WI38 (cell line): Measurements from ENCODE around the gene RER1.

Source experiments
- H3K4me3 ChIP-seq: 2 replicates; pipeline ENCODE4 v1.5.1; 2011; ENCODE audit warnings: low read depth, mild to moderate bottlenecking, control low read depth, low read length
- CTCF ChIP-seq: IDR thresholded peaks from 2 replicates; pipeline ENCODE4 v1.5.1; 2012; ENCODE audit warnings: low read depth, mild to moderate bottlenecking, control low read depth, low read length

The RER1 gene

DNA sequence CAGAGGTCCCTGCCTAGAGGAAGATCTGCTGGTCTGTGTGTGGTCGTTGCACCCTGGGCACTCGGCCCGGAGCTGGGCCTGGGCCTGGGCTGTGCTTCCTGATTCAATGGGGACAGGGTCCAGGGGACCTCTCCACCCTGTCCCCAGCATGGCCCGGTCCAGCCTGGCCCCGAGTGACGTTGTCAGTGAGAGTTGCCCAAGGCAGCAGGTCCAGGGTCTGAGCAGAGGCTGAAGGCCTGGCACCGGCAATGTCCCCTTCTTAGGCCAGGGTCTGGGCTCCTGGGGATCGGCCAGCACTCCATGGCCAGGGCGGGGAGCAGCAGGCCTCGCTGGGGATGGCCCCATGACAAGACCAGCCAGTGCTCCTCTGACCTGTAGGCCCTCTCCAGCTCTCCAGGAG lies 36.3 kb downstream of the RER1 start:
- H3K4me3 ChIP-seq: no peak overlapping the region
- no peak for TF ChIP-seq CTCF

DNA sequence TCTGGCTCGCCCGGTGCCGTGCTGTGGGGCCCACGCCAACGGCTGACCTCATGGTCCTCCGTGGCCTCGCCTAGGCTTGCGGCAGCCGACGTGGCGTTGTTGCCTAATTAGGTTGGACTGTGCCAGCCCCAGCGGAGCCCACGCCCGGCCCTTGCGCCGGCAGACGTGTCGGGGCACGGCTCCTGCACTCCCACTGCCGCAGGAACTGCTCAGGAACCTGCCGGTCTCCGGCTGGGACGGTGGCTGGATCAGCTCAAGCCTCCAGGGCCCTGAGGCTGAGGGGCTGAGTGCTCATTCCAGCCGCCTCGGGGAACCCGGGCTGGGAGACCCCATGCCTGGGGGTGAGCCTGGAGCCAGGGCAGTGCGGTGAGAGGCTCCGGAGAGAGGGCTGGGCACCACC lies 36.8 kb downstream of the RER1 start:
- H3K4me3 ChIP-seq: no peak overlapping the region
- TF ChIP-seq CTCF: no peak

DNA sequence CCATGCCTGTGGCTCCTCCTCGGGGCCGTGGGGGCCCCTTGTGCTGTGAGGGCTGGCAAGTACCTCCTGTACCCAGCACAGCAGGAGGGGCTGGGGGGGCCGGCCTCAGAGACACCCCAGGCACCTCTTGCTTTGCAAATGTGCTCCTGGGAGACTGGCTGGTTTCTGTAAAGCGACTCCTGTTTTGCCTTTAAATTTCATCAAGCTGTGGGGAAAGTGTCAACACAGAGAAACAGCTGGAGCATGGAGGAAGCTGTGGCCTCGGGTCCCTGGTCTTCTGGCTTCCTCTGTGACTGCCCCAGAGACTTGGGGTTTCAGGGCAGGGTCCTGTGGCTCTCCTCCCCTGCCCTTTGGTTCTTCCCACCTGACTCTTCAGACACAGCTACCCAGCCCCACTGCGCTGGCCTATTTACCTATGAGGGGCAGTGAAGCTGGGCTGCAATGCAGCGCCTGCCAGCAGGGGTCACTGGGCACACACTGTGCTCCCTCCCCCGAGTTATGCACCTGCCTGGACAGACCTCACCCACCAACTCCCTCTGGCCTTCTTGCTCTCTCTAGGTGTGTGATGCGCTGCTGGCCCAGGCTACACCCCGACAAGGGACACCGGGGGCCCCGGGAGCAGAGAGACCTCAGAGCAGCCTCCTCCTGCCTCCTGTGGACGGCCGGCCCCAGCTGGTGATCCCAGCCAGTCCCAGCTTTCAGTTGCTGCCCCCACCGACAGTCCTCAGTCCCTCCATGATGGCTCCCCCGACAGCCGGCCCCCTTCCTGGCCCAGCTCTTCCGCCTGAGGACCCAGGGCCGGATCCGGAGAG lies 38.3 kb downstream of the RER1 start:
- H3K4me3 ChIP-seq: no peak overlapping the region

GRCh38 chr1:2430592-2430973 lies 38.9 kb downstream of the RER1 start:
- H3K4me3 ChIP-seq: no peak overlapping the region
- TF ChIP-seq CTCF: no peak

More for the DNA sequence above, 38.3 kb downstream of the RER1 start:
- peak; percentile 53 for TF ChIP-seq CTCF

GRCh38 chr1:2431103-2431502 lies 39.5 kb downstream of the RER1 start:
- TF ChIP-seq CTCF: no peak
- H3K4me3 ChIP-seq: no peak overlapping the region

GRCh38 chr1:2431518-2431917 lies 39.9 kb downstream of the RER1 start:
- no peak for TF ChIP-seq CTCF
- H3K4me3 ChIP-seq: no peak overlapping the region

DNA sequence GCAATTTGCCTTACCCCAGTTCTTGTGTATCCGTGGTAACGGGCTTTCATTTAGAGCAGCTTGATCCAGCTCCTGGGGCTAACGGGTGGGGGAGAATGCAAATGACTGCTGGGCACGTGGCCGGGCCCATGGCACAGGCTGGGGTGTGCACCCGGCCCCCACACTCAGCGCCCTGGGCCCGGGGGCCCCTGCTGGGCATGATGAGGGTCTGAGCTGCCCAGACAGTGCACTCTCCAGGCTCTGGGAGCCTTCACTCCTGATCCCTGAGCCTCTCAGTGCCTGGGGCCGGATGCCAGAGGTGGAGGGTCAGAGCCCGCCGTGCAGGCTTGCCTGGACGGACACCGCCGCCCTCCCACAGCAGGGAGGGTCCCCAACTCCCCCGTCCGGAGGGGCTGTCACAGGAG lies 40.8 kb downstream of the RER1 start:
- no peak overlapping the region for H3K4me3 ChIP-seq
- no peak for TF ChIP-seq CTCF
